H1 (cell line): Measurements from ENCODE around the gene PTPRJ. TPM values are rescaled to one million over a fixed set of nuclear protein-coding genes. Genes with fewer than 3 reads are reported as not detected.

Experiments
- CTCF ChIA-PET: fragments of 300-600 bp; sonication (Branson Sonifier 250); formaldehyde crosslinking; loops from one replicate; lab custom pipeline; 2021; ENCODE audit not compliant: partially characterized antibody; lab: Charles Lee
- POLR2A ChIA-PET: fragments of 300-600 bp; sonication (Branson Sonifier 250); formaldehyde crosslinking; loops from one replicate; lab custom pipeline; 2021; ENCODE audit warnings: inconsistent platforms; ENCODE audit not compliant: partially characterized antibody; lab: Charles Lee
- DNase-seq, 2 experiments: peaks; one replicate each; pipeline versions ENCODE4 v3.0.0 to v3.0.0-alpha.2; 2010 to 2022; ENCODE audit warnings: low spot score in 2 of 2, low read depth in 1 of 2, mixed read lengths in 1 of 2
- FAIRE-seq: peaks from 2 replicates; lab custom pipeline; 2011; peaks lifted over from hg19 to GRCh38; lab: Jason Lieb, UNC
- H2AFZ ChIP-seq: 2 replicates; pipeline ENCODE4 v1.8.1; 2012; ENCODE audit warnings: low read length, inconsistent platforms
- H2AK5ac ChIP-seq: 2 replicates; pipeline ENCODE4 v1.6.1; 2013; ENCODE audit warnings: low read depth, low read length
- H2BK120ac ChIP-seq: replicated peaks from 2 replicates; pipeline ENCODE3; 2013; ENCODE audit warnings: low read depth, low read length, inconsistent platforms
- H2BK12ac ChIP-seq: 2 replicates; pipeline ENCODE4 v1.6.1; 2013; ENCODE audit warnings: low read depth, low read length
- H2BK15ac ChIP-seq: 2 replicates; pipeline ENCODE4 v1.6.1; 2013; ENCODE audit warnings: low read length
- H2BK20ac ChIP-seq: 2 replicates; pipeline ENCODE4 v1.6.1; 2013; ENCODE audit warnings: low read length
- H2BK5ac ChIP-seq: 2 replicates; pipeline ENCODE4 v1.6.1; 2013; ENCODE audit warnings: low read depth, low read length
- H3K14ac ChIP-seq: 2 replicates; pipeline ENCODE4 v1.6.1; 2013; ENCODE audit warnings: inconsistent platforms; ENCODE audit not compliant: insufficient read length
- H3K18ac ChIP-seq: 2 replicates; pipeline ENCODE4 v1.6.1; 2013; ENCODE audit warnings: low read length; ENCODE audit errors: extremely low read depth
- H3K23ac ChIP-seq: 2 replicates; pipeline ENCODE4 v1.6.1; 2013; ENCODE audit warnings: inconsistent platforms; ENCODE audit not compliant: insufficient read length
- H3K23me2 ChIP-seq: 2 replicates; pipeline ENCODE4 v1.6.1; 2013; ENCODE audit warnings: low read depth, low read length
- H3K27ac ChIP-seq: 2 replicates; pipeline ENCODE4 v1.6.1; 2011; ENCODE audit warnings: low read depth, low read length, inconsistent platforms
- H3K27me3 ChIP-seq, 4 experiments: replicated peaks in 1 of 4; 1 replicate in 1 of 4; 2 replicates in 3 of 4; pipeline versions ENCODE4 v1.6.1 to v1.8.1; 2011 to 2013; ENCODE audit warnings: low read length in 3 of 4, mild to moderate bottlenecking in 3 of 4, inconsistent platforms in 2 of 4, mixed read lengths in 2 of 4, moderate library complexity in 1 of 4; ENCODE audit not compliant: control insufficient read depth in 3 of 4, insufficient read depth in 3 of 4; ENCODE audit errors: extremely low read depth in 1 of 4
- H3K36me3 ChIP-seq, 4 experiments: 2 replicates each; pipeline versions ENCODE4 v1.6.1 to v1.8.1; 2011 to 2013; ENCODE audit warnings: mild to moderate bottlenecking in 4 of 4, low read length in 3 of 4, moderate library complexity in 2 of 4, control low read depth in 1 of 4, inconsistent platforms in 1 of 4; ENCODE audit not compliant: insufficient read depth in 4 of 4, control insufficient read depth in 2 of 4
- H3K4ac ChIP-seq: replicated peaks from 2 replicates; pipeline ENCODE3; 2013; ENCODE audit warnings: low read length, low read depth, mixed read lengths, inconsistent platforms; ENCODE audit not compliant: insufficient read length
- H3K4me1 ChIP-seq, 4 experiments: replicated peaks in 1 of 4; 1 replicate in 1 of 4; 2 replicates in 3 of 4; pipeline versions ENCODE4 v1.6.1 to v1.8.1; 2011 to 2013; ENCODE audit warnings: low read length in 3 of 4, inconsistent platforms in 2 of 4, mixed read lengths in 1 of 4; ENCODE audit not compliant: insufficient read depth in 4 of 4, control insufficient read depth in 3 of 4
- H3K4me2 ChIP-seq, 2 experiments: 2 replicates each; pipeline versions ENCODE4 v1.6.1 to v1.8.1; 2011 to 2013; ENCODE audit warnings: low read depth in 2 of 2, low read length in 2 of 2, control low read depth in 1 of 2, inconsistent platforms in 1 of 2, mild to moderate bottlenecking in 1 of 2; ENCODE audit not compliant: insufficient read depth in 1 of 2
- H3K4me3 ChIP-seq, 4 experiments: fragments of 200-600, 300-600 bp in 1 of 4; sonication (generic), shearing (Covaris generic), sonication (Bioruptor Twin) in 1 of 4; 2 replicates each; pipeline versions ENCODE4 v1.5.1 to v1.8.1; 2011 to 2016; ENCODE audit warnings: low read length in 4 of 4, low read depth in 3 of 4, control low read depth in 2 of 4, inconsistent platforms in 2 of 4, mild to moderate bottlenecking in 2 of 4, mixed read lengths in 1 of 4, moderate library complexity in 1 of 4; ENCODE audit not compliant: insufficient read depth in 2 of 4; ENCODE audit errors: extremely low read depth in 1 of 4
- H3K56ac ChIP-seq: replicated peaks from 2 replicates; pipeline ENCODE3; 2013; ENCODE audit warnings: low read depth, mild to moderate bottlenecking, mixed read lengths, low read length, inconsistent platforms; ENCODE audit not compliant: insufficient read length
- H3K79me1 ChIP-seq: 2 replicates; pipeline ENCODE4 v1.6.1; 2013; ENCODE audit warnings: low read depth, low read length, control low read depth
- H3K79me2 ChIP-seq, 2 experiments: 2 replicates each; pipeline versions ENCODE4 v1.6.1 to v1.8.1; 2012 to 2013; ENCODE audit warnings: low read length in 2 of 2, mild to moderate bottlenecking in 2 of 2, inconsistent platforms in 1 of 2; ENCODE audit not compliant: insufficient read depth in 2 of 2, control insufficient read depth in 1 of 2
- H3K9ac ChIP-seq, 4 experiments: replicated peaks in 1 of 4; 1 replicate in 1 of 4; 2 replicates in 3 of 4; pipeline versions ENCODE4 v1.6.1 to v1.8.1; 2011 to 2013; ENCODE audit warnings: low read depth in 3 of 4, low read length in 3 of 4, control low read depth in 2 of 4, mild to moderate bottlenecking in 2 of 4, moderate library complexity in 2 of 4, inconsistent platforms in 1 of 4; ENCODE audit errors: extremely low read depth in 1 of 4
- H3K9me3 ChIP-seq, 2 experiments: 2 replicates each; pipeline versions ENCODE4 v1.6.1 to v1.8.1; 2012 to 2013; ENCODE audit warnings: mild to moderate bottlenecking in 2 of 2, moderate library complexity in 2 of 2, control low read depth in 1 of 2, inconsistent platforms in 1 of 2, low read depth in 1 of 2, low read length in 1 of 2, mixed read lengths in 1 of 2; ENCODE audit not compliant: insufficient read depth in 2 of 2
- H4K20me1 ChIP-seq, 2 experiments: replicated peaks in 1 of 2; 2 replicates each; pipeline versions ENCODE3 to v1.8.1; 2011 to 2013; ENCODE audit warnings: inconsistent platforms in 2 of 2, low read length in 2 of 2, mild to moderate bottlenecking in 1 of 2; ENCODE audit not compliant: insufficient read depth in 2 of 2, control insufficient read depth in 1 of 2
- H4K5ac ChIP-seq: 2 replicates; pipeline ENCODE4 v1.6.1; 2013; ENCODE audit warnings: low read length, low read depth, mixed read lengths, inconsistent platforms; ENCODE audit not compliant: insufficient read length
- H4K8ac ChIP-seq: 2 replicates; pipeline ENCODE4 v1.8.0; 2013; ENCODE audit warnings: mild to moderate bottlenecking, moderate library complexity, low read length, inconsistent platforms; ENCODE audit not compliant: insufficient read depth; ENCODE audit errors: extremely low read depth
- H4K91ac ChIP-seq: replicated peaks from 2 replicates; pipeline ENCODE3; 2013; ENCODE audit warnings: low read length, mixed read lengths, inconsistent platforms; ENCODE audit not compliant: insufficient read length
- TCF12 ChIP-seq: IDR thresholded peaks from 2 replicates; pipeline ENCODE4 v1.6.1; 2011; ENCODE audit warnings: low read depth, mild to moderate bottlenecking, low read length
- polyA plus RNA-seq, 7 experiments: library from polyadenylated mRNA; depleted of rRNA in 3 of 7; stranded (reverse) in 5 of 7; unstranded in 2 of 7; fragments of >200 nt in 5 of 7; fragments of 200-250 nt in 2 of 7; gene quantifications; 1 replicate in 5 of 7; 2 replicates in 1 of 7; 4 replicates in 1 of 7; pipeline versions ENCODE4 v1.2.1 to v1.2.3, GENCODE V29; 2011 to 2013; ENCODE audit warnings: missing spikeins in 2 of 7, mixed read lengths in 2 of 7
- total RNA-seq: library from RNA; stranded (reverse); fragmentation: NEBNext Ultra II Directional; extraction: Animal tissue kit (Norgen Biotek cat#: 25700); gene quantifications from 2 replicates; pipeline ENCODE4 v1.2.1, GENCODE V29; 2021

The PTPRJ gene
- total and polyA plus RNA-seq, 2 of the 8 experiments (the other 6 are each of a cell fraction or from before 2014, with no cell fraction given), result 4.4 to 22.6 TPM

GRCh38 chr11:47944632-47945031 is 35.7 kb upstream of the PTPRJ start:
- Histone ChIP-seq H3K79me2 (no peaks in the 10 kb centered on the region), H3K9ac (no peak overlapping the region), H2BK5ac (0 out of 2 replicates have a peak overlapping the region, but pooled peaks have one; percentile 35), H3K23ac (no peak overlapping the region), H3K4me1 (peaks cover 0 to 12% (median 7%) of the 10 kb centered on the region in 4 experiments; a peak in 6 of 7 replicates), H4K20me1 (no peaks in the 10 kb centered on the region), H3K36me3 (no peaks in the 10 kb centered on the region), H4K8ac (no peak overlapping the region), H4K5ac (peak overlapping the region; percentile 8), H3K79me1 (no peaks in the 10 kb centered on the region), H3K27me3 (no peaks in the 10 kb centered on the region), H2BK12ac (peak overlapping the region; percentile 82; the same call in 1 of the 2 replicates), H4K91ac (no peak overlapping the region), H3K18ac (no peak overlapping the region), H3K4me2 (peak overlapping the region; percentile 48 to 56), H3K27ac (no peak overlapping the region), H3K4ac (no peak overlapping the region), H3K9me3 (no peaks in the 10 kb centered on the region), H2BK15ac (no peak overlapping the region), H3K56ac (no peak overlapping the region), H2BK120ac (no peak overlapping the region), H2AFZ (no peak overlapping the region), H3K23me2 (0 out of 2 replicates have a peak, but pooled peaks cover 4% of the 10 kb centered on the region), H3K14ac (no peak overlapping the region), H2BK20ac (no peak overlapping the region), H2AK5ac (no peak overlapping the region; the same call in 1 of the 2 replicates), H3K4me3 (peak overlapping the region in 1 of 4 experiments; percentile 44; a peak in 3 of 8 replicates)
- ChIA-PET POLR2A (interaction anchor here (1.2 to 2.0 kb wide), 2 partner anchors 35 to 164 kb away, joined by 3 to 7 read pairs; partner anchors contain the start of gene PTPRJ), CTCF (interaction anchor here (0.6 to 2.9 kb wide), 7 partner anchors 10 to 171 kb away, joined by 3 to 14 read pairs (median 3); partner anchors contain the start of gene PTPRJ)
- FAIRE-seq (no peak), DNase-seq (no peak)
- no peak for TF ChIP-seq TCF12
